ENCODE measurements around the gene BRI3. TPM values are rescaled to one million over a fixed set of nuclear protein-coding genes. Genes with fewer than 3 reads are reported as not detected.

BRI3 gene
- total RNA-seq, 1 experiment from 2014 or later, result 68.3 TPM

DNA sequence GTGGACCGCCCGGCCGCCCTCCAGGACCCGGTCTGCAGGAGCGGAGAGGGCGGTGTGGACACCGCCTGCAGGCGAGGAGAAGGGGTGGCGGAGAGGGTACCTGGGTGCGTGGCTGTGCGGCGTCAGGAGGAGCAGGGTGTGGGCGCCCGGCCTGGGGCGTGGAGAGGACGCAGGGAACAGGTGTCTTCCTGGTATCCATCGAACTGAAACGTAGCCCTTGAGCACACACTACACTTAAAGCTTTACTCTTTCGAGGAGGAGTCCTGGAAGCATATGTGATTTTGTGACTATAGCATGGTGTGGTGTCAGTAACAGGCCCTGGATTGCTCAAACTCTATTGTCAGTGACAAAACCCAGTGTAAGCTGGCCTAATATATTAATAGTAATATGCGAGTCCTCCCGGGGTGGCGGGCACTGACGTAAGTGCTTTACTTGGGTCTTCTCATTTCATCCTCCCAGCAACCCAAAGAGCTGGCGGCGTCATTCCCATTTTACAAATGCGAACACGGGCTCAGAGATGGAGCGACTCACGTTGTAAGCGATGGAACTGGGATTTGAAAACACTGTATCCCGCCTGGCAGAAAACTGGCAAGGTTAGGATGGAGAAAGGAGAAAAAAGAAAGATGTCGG lies 28.9 kb upstream of the BRI3 start:
- no peak for DNase-seq (ENCODE audit: low spot score)

- no peak for DNase-seq (ENCODE audit: low spot score)
Measured at GRCh38 chr7:98254516-98254915, 27.0 kb upstream of the BRI3 start.

DNA sequence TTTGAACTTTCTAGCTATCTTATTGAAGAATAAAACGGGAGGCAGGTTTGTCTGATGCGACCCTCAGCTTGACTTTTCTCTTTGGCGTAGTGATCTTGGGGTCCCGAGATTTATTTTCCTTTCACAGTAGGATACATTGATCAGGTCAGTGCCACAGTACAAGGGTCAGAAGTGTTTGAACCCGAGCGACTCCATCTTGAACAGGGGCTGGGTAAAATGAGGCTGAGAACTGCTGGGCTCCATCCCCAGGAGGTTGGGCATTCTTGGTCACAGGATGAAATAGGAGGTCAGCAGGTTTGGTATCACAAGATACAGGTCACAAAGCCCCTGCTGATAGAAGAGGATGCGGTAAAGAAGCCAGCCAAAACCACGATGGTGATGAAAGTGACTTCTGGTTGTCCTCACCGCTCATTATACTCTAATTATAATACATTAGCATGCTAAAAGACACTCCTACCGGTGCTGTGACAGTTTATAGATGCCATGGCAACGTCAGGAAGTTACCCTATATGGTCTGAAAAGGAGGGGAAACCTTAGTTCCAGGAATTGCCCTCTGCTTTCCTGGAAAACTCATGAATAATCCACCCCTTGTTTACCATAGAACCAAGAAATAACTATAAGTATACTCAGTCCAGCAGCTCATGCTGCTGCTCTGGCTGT lies 26.4 kb upstream of the BRI3 start:
- no peak for DNase-seq (ENCODE audit: low spot score)

DNA sequence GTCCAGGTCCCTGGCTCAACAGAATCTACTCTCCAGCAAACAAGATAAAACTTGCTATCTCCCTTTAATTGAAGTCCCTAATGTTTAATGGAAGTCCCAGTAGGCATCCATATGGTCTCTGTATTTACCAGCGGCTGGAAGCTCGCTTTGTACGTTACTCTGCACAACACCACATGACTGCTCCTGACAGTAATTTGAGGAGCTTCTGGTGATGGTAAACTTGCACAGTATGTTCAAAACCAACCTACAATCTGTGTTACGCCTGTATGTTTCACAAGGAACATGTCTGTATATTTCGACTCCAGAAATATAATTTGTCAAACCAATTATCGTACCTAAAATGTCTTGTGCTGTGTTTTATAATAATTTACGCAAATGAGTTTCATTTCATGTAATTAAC lies 25.1 kb upstream of the BRI3 start:
- no peak for DNase-seq (ENCODE audit: low spot score)

GRCh38 chr7:98257701-98258100 lies 23.8 kb upstream of the BRI3 start:
- no peak for DNase-seq (ENCODE audit: low spot score)

GRCh38 chr7:98265841-98266271 lies 15.6 kb upstream of the BRI3 start:
- no peak for DNase-seq (ENCODE audit: low spot score)

GRCh38 chr7:98266840-98267239 lies 14.6 kb upstream of the BRI3 start:
- no peak for DNase-seq (ENCODE audit: low spot score)

DNA sequence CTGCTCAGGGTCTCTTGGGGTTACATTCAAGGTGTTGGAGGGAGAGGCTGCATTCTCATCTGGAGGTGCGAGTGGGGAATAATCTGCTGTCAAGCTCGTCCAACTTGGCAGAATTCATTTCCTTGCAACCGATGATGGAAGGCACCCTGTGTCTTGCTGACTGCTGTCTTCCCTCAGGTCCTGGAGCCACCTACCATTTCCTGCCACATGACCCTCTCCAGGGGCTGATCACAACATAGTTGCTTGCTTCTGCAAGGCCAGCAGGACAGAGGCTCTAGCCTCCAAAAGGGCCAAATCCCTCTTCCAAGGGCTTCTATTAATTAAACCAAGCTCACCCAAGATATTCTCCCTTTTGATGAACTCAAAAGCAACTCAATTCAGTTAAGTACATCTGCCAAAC lies 14.2 kb upstream of the BRI3 start:
- no peak for DNase-seq (ENCODE audit: low spot score)

GRCh38 chr7:98276241-98276761 lies 5.2 kb upstream of the BRI3 start:
- DNase-seq (ENCODE audit: low spot score), result no peak

- no peak for DNase-seq (ENCODE audit: low spot score)
Measured at GRCh38 chr7:98278408-98278807, 3.1 kb upstream of the BRI3 start.

GRCh38 chr7:98278936-98279335 lies 2.5 kb upstream of the BRI3 start:
- DNase-seq (ENCODE audit: low spot score), result no peak

DNA sequence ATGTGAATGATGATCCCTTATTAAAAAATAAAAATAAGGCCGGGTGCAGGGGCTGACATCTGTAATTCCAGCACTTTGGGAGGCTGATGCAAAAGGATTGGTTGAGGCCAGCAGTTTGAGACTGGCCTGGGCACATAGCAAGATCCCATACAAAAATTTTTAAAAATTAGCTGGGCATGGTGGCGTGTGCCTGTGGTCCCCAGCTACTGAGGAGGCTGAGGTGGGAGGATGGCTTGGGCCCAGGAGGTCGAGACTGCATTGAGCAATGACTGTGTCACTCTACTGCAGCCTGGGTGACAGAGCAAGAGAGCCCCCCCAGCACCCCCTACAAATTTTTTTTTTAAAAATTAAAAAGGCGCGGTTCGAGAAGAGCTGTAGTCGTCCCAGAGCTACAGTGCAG lies 1.2 kb upstream of the BRI3 start:
- DNase-seq (ENCODE audit: low spot score), result no peak

GRCh38 chr7:98281757-98282606 lies 496 bp downstream of the BRI3 start:
- no peak for DNase-seq (ENCODE audit: low spot score)

GRCh38 chr7:98282703-98283102 lies 1.2 kb downstream of the BRI3 start:
- DNase-seq (ENCODE audit: low spot score), result no peak

DNA sequence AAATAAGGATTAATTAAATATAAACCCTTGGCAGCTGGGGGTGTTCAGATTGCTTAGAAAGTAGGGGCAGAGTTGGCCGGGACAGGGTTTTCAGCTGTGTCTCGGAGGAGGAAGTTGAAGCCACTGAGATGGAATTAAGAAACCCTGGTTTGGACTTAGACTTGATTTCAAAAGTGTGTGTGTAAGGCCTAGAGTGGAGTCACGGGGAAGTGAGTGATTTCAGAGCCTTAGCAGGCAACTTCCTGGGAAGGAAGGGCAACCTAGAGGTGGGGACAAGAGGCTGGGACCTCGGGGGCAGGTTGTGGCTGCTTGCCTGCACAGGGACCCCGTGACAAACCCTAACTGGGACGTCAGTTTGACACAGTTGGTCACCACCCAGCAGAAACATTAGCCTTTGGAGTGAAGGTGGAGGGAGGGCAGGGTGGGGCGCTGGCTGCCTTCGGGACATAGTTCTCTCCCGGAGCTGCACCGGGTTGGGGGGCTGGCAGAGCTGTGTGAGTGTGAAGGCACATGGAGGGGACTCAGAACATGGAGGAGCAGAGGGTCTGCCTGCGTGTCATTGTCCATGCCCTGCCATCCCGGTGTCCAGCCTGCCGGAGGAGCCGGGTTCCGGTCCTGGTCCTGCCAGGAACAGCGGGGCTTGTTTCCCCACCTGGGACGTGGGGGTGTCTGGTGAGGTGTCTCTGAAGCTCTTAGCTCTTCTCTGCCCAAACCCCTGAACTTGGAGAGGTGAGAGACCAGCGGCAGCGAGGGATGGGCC lies 1.8 kb downstream of the BRI3 start:
- DNase-seq (ENCODE audit: low spot score), result no peak

DNA sequence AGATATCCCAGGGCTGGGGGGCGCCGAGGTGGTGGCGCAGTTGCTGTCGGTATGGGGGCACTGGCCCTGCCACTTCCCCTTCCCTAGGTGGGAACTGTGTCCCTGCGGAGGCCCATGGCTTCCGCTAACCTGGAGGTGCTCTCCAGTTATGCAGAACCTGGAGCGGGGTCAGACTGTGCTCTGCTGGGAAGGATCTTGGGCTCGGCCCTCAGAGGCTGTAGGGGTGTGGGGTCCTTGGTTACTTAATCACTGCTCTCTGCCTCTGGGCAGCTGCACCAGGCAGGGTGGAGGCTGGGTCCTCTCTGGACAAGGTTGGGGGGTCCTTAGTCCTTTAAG lies 2.4 kb downstream of the BRI3 start:
- DNase-seq (ENCODE audit: low spot score), result no peak

GRCh38 chr7:98284335-98285036 lies 3.0 kb downstream of the BRI3 start:
- DNase-seq (ENCODE audit: low spot score), result peak; percentile 93

DNA sequence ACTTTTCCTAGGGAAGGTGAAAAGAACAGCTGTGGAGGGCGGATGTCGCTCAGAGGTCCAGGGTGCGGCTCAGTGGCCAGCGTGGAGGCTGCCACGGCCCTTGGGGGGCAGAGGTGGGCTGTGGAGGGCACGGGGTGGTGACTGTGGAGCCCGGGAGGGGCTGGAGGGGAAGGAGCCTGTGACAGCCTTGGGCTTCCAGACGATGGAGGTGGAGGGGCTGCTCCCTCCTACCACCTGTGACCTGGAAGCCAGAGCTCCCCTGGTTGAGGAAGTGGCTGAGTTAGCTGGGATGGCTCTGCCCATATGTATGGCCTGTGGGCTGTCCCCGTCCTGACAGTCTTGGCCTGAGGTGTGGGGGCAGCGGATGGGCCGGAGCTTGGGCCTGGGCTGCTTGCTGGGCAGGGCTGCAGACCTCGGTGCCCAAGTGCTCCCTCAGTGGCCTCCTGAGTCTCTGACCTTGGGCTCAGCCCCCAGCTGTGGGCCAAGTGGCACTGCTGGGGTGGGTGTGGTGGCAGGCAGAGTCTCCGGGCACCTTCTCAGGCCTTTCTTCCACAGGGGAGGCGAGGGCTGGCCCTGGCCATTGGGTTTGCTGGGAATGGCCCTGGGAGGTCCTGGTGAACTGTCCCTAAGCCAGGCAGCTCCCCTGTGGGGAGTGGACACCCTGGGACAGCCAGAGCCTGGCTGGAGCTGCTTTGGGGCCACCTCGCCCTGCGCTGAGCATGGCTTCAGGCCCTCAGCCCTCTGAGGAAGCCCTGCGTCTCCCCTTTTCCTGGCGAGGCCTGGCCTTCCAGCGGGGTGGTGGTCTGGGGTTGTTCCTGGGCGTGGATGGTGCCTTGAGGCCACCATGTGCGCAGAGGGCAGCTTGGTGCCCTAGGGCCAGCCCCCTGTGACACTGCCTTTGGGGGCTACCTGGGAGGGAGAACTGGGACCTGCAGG lies 3.9 kb downstream of the BRI3 start:
- no peak for DNase-seq (ENCODE audit: low spot score)

- peak; percentile 70 for DNase-seq (ENCODE audit: low spot score)
Measured at GRCh38 chr7:98286093-98286539, 4.6 kb downstream of the BRI3 start.

Measured in H4 (cell line).